Kidney epithelial cell (primary cell): ENCODE measurements around the gene HAL. TPM values are rescaled to one million over a fixed set of nuclear protein-coding genes. Genes with fewer than 3 reads are reported as not detected.

Experiments used
- DNase-seq: peaks from one replicate; pipeline ENCODE4 v3.0.0-alpha.2; 2010; ENCODE audit warnings: low read depth
- H3K27me3 ChIP-seq: 2 replicates; pipeline ENCODE4 v1.6.0; 2011; ENCODE audit warnings: low read length; ENCODE audit not compliant: control insufficient read depth, insufficient read depth
- H3K36me3 ChIP-seq: 2 replicates; pipeline ENCODE4 v1.5.1; 2011; ENCODE audit warnings: low read length; ENCODE audit not compliant: control insufficient read depth, insufficient read depth
- H3K4me3 ChIP-seq: 2 replicates; pipeline ENCODE4 v1.5.1; 2011; ENCODE audit warnings: low read depth, mild to moderate bottlenecking, control low read depth, low read length
- CTCF ChIP-seq: IDR thresholded peaks from 2 replicates; pipeline ENCODE4 v1.5.1; 2011; ENCODE audit warnings: mild to moderate bottlenecking, moderate library complexity, low read length, control low read depth, inconsistent platforms; ENCODE audit not compliant: insufficient read depth, poor library complexity, severe bottlenecking
- total RNA-seq: library from RNA; depleted of rRNA; stranded (reverse); fragments of >200 nt; gene quantifications from 2 replicates; pipeline ENCODE4 v1.2.3, GENCODE V29; 2015

HAL gene
- total RNA-seq, 1 donor from 2014 or later: 0.21 TPM

GRCh38 chr12:95967301-95967700 lies 28.8 kb downstream of the HAL start:
- DNase-seq: no peak
- no peaks in the 10 kb centered on the region for H3K36me3 ChIP-seq
- TF ChIP-seq CTCF: no peak
- no peaks in the 10 kb centered on the region for H3K27me3 ChIP-seq
- no peak overlapping the region for H3K4me3 ChIP-seq

GRCh38 chr12:95966287-95966870 lies 29.8 kb downstream of the HAL start:
- H3K27me3 ChIP-seq: no peaks in the 10 kb centered on the region
- H3K36me3 ChIP-seq: no peaks in the 10 kb centered on the region
- no peak overlapping the region for H3K4me3 ChIP-seq
- DNase-seq: no peak
- no peak for TF ChIP-seq CTCF

- no peak for TF ChIP-seq CTCF
These were observed 33.0 kb downstream of the HAL start for GRCh38 chr12:95963096-95963495.

GRCh38 chr12:95962222-95962621 lies 33.9 kb downstream of the HAL start:
- Histone ChIP-seq H3K36me3 (no peaks in the 10 kb centered on the region), H3K27me3 (no peaks in the 10 kb centered on the region), H3K4me3 (no peak overlapping the region)
- DNase-seq: no peak
- TF ChIP-seq CTCF: no peak

More at GRCh38 chr12:95963096-95963495, 33.0 kb downstream of the HAL start:
- H3K36me3 ChIP-seq: no peaks in the 10 kb centered on the region
- no peak for DNase-seq
- no peak overlapping the region for H3K4me3 ChIP-seq
- no peaks in the 10 kb centered on the region for H3K27me3 ChIP-seq

GRCh38 chr12:95960241-95960640 lies 35.9 kb downstream of the HAL start:
- peaks cover 2% of the 10 kb centered on the region for H3K27me3 ChIP-seq
- no peaks in the 10 kb centered on the region for H3K36me3 ChIP-seq
- no peak for TF ChIP-seq CTCF
- H3K4me3 ChIP-seq: no peak overlapping the region
- no peak for DNase-seq

- Histone ChIP-seq H3K27me3 (peaks cover 2% of the 10 kb centered on the region), H3K4me3 (no peak overlapping the region), H3K36me3 (no peaks in the 10 kb centered on the region)
- DNase-seq: no peak
- TF ChIP-seq CTCF: no peak
These were observed 37.0 kb downstream of the HAL start for GRCh38 chr12:95959107-95959506.
